PC-3 (cell line): ENCODE measurements around the gene ITGA1.

Source experiments
- CTCF ChIP-seq: fragments of 300-600 bp; sonication (generic); conservative IDR thresholded peaks from 2 replicates; pipeline ENCODE4 v1.5.1; 2017; ENCODE audit warnings: antibody characterized with exemption, low read depth, mild to moderate bottlenecking, low read length
- EZH2 ChIP-seq: fragments of 300-600 bp; sonication (generic); IDR thresholded peaks from one replicate; pipeline ENCODE4 v1.6.1; 2017; ENCODE audit warnings: antibody characterized with exemption, mild to moderate bottlenecking, low read length; ENCODE audit not compliant: unreplicated experiment

- TF ChIP-seq CTCF = no peak
- TF ChIP-seq EZH2 = no peak
Observed at GRCh38 chr5:52844885-52845284, 57.2 kb downstream of the ITGA1 start.
